ENCODE measurements around the gene TAB3. TPM values are rescaled to one million over a fixed set of nuclear protein-coding genes. Genes with fewer than 3 reads are reported as not detected.

The TAB3 gene
- total RNA-seq, 2 donors from 2014 or later: 18.4 to 32.4 TPM

DNA sequence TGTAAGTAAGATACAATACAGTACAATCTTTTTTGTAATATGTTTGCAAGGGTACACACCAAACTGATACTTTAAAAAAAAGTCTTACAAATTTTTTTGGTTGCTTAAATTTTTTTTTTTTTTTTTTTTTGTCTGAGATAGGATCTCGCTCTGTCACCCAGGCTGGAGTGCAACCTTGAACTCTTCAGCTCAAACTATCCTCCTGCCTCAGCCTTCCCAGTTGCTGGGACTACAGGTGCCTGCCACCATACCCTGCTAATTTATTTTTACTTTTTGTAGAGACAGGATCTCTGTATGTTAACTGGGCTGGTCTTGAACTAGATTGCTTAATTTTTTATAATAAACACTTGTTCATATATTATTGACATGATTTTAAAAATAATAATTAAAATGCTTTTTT lies 41.1 kb upstream of the TAB3 start:
- H3K27me3 ChIP-seq: no peaks in the 10 kb centered on the region
- no peak overlapping the region for H3K27ac ChIP-seq
- H3K4me3 ChIP-seq: no peak overlapping the region
- DNase-seq (ENCODE audit: low spot score): no peak
- no peaks in the 10 kb centered on the region for H3K36me3 ChIP-seq
- H3K9me3 ChIP-seq: no peaks in the 10 kb centered on the region
- TF ChIP-seq, protein P1, sequence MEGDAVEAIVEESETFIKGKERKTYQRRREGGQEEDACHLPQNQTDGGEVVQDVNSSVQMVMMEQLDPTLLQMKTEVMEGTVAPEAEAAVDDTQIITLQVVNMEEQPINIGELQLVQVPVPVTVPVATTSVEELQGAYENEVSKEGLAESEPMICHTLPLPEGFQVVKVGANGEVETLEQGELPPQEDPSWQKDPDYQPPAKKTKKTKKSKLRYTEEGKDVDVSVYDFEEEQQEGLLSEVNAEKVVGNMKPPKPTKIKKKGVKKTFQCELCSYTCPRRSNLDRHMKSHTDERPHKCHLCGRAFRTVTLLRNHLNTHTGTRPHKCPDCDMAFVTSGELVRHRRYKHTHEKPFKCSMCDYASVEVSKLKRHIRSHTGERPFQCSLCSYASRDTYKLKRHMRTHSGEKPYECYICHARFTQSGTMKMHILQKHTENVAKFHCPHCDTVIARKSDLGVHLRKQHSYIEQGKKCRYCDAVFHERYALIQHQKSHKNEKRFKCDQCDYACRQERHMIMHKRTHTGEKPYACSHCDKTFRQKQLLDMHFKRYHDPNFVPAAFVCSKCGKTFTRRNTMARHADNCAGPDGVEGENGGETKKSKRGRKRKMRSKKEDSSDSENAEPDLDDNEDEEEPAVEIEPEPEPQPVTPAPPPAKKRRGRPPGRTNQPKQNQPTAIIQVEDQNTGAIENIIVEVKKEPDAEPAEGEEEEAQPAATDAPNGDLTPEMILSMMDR (IDR thresholded peaks at IDR 0.05): no peak
- no peaks in the 10 kb centered on the region for H3K4me1 ChIP-seq

- Histone ChIP-seq H3K4me1 (no peaks in the 10 kb centered on the region), H3K27ac (no peak overlapping the region), H3K36me3 (no peaks in the 10 kb centered on the region), H3K9me3 (no peaks in the 10 kb centered on the region), H3K27me3 (no peaks in the 10 kb centered on the region), H3K4me3 (no peak overlapping the region)
- TF ChIP-seq, protein P1 (IDR thresholded peaks at IDR 0.05): no peak
- DNase-seq (ENCODE audit: low spot score): no peak
These were observed 31.2 kb upstream of the TAB3 start for GRCh38 chrX:30920271-30920670.

GRCh38 chrX:30918480-30918879 lies 29.4 kb upstream of the TAB3 start:
- Histone ChIP-seq H3K36me3 (no peaks in the 10 kb centered on the region), H3K4me3 (no peak overlapping the region), H3K27ac (no peak overlapping the region), H3K9me3 (no peaks in the 10 kb centered on the region), H3K4me1 (no peaks in the 10 kb centered on the region), H3K27me3 (no peaks in the 10 kb centered on the region)
- TF ChIP-seq, protein P1 (IDR thresholded peaks at IDR 0.05): no peak
- DNase-seq (ENCODE audit: low spot score): no peak

GRCh38 chrX:30913492-30913891 lies 24.4 kb upstream of the TAB3 start:
- Histone ChIP-seq H3K27ac (no peak overlapping the region), H3K36me3 (no peaks in the 10 kb centered on the region), H3K4me1 (no peaks in the 10 kb centered on the region), H3K9me3 (no peaks in the 10 kb centered on the region), H3K4me3 (no peak overlapping the region), H3K27me3 (no peaks in the 10 kb centered on the region)
- TF ChIP-seq, protein P1 (IDR thresholded peaks at IDR 0.05): no peak
- no peak for DNase-seq (ENCODE audit: low spot score)

DNA sequence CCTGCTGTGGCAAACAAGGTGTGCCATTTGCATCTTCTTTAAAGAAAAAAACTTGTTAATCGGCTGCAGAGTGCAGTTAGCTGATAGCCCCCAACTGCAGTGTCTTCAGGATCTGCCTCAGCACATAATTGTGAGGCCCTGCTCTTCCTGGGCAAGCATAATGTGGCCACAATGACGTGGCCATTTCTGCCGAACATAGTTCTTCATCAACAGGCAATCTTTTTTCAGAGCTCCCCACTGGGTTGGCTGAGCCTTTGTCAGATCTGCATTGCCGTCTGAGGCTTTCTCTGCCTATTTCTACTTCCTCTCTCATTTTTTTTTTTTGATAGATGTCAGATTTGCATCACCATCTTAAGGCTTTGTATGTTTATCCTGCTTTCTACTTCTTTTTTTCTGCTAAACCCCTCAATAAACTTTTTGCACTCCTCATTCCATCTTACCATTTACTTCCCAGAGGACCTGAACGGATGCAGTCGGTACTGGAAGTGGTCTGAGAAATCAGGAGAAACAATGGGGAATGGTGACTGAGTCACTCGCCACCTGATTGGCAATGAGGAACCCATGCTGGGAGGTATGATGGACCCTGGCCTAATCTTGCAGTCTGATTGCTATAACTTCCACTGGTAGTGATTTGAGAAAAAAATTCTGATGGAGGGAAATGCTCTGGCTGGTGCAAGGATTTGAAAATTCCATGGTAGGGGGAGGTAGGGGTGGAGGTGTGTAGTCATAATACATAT lies 21.2 kb upstream of the TAB3 start:
- Histone ChIP-seq H3K4me1 (no peaks in the 10 kb centered on the region), H3K27me3 (no peaks in the 10 kb centered on the region), H3K27ac (no peak overlapping the region), H3K36me3 (no peaks in the 10 kb centered on the region), H3K9me3 (no peaks in the 10 kb centered on the region), H3K4me3 (no peak overlapping the region)
- no peak for DNase-seq (ENCODE audit: low spot score)
- TF ChIP-seq, protein P1 (IDR thresholded peaks at IDR 0.05): no peak

GRCh38 chrX:30906726-30907125 lies 17.7 kb upstream of the TAB3 start:
- Histone ChIP-seq H3K4me3 (no peak overlapping the region), H3K27ac (no peak overlapping the region)
- DNase-seq (ENCODE audit: low spot score): no peak

More at GRCh38 chrX:30906726-30907125, 17.7 kb upstream of the TAB3 start:
- Histone ChIP-seq H3K27me3 (no peaks in the 10 kb centered on the region), H3K4me1 (no peaks in the 10 kb centered on the region), H3K36me3 (no peaks in the 10 kb centered on the region), H3K9me3 (no peaks in the 10 kb centered on the region)
- TF ChIP-seq, protein P1 (IDR thresholded peaks at IDR 0.05): no peak

All from right atrium auricular region (tissue), 2 donors.